Calu3 (cell line): ENCODE data around the gene TCEAL7. TPM values are rescaled to one million over a fixed set of nuclear protein-coding genes. Genes with fewer than 3 reads are reported as not detected.

Experiments
- BruUV-seq: library from RNA; stranded (reverse); fragments of 400-500 nt; replicated peaks from 2 replicates; lab custom pipeline; 2021; lab: Mats Ljungman, UMichigan
- CTCF ChIA-PET: fragments of 300-600 bp; sonication (Branson Sonifier 250); formaldehyde crosslinking; loops from one replicate; lab custom pipeline; 2022; ENCODE audit warnings: antibody characterized with exemption; lab: Charles Lee
- DNase-seq: peaks from one replicate; pipeline ENCODE4 v3.0.0; 2022
- H3K27ac Mint-ChIP-seq: one replicate; pipeline ENCODE4 v1.8.0; 2022; ENCODE audit warnings: mixed read lengths; ENCODE audit not compliant: unreplicated experiment
- H3K27me3 Mint-ChIP-seq: one replicate; pipeline ENCODE4 v1.8.0; 2022; ENCODE audit warnings: mixed read lengths; ENCODE audit not compliant: unreplicated experiment
- H3K36me3 Mint-ChIP-seq: one replicate; pipeline ENCODE4 v1.8.0; 2022; ENCODE audit warnings: mild to moderate bottlenecking, moderate library complexity, mixed read lengths; ENCODE audit not compliant: insufficient read depth, unreplicated experiment
- H3K4me1 Mint-ChIP-seq: one replicate; pipeline ENCODE4 v1.8.0; 2022; ENCODE audit warnings: mild to moderate bottlenecking, low read depth, mixed read lengths; ENCODE audit not compliant: unreplicated experiment
- H3K4me3 Mint-ChIP-seq: one replicate; pipeline ENCODE4 v1.8.0; 2022; ENCODE audit warnings: mild to moderate bottlenecking, low read depth, moderate library complexity, mixed read lengths; ENCODE audit not compliant: unreplicated experiment
- H3K9me3 Mint-ChIP-seq: one replicate; pipeline ENCODE4 v1.8.0; 2022; ENCODE audit warnings: low read depth, mixed read lengths; ENCODE audit not compliant: unreplicated experiment
- CTCF ChIP-seq: fragments of 200-600 bp; IDR thresholded peaks from one replicate; pipeline ENCODE4 v1.8.0; 2022; ENCODE audit warnings: antibody characterized with exemption; ENCODE audit not compliant: unreplicated experiment
- intact Hi-C: fragments of 100-400 bp; cut with micrococcal nuclease; formaldehyde crosslinking; loops from one replicate; pipeline ENCODE4 v1.10.0; 2022; ENCODE audit not compliant: unreplicated experiment
- total RNA-seq: library from RNA; stranded (reverse); gene quantifications from 2 replicates; pipeline ENCODE4 v1.2.3, GENCODE V29; 2022

The TCEAL7 gene
- total RNA-seq, 1 experiment from 2014 or later = not detected

DNA sequence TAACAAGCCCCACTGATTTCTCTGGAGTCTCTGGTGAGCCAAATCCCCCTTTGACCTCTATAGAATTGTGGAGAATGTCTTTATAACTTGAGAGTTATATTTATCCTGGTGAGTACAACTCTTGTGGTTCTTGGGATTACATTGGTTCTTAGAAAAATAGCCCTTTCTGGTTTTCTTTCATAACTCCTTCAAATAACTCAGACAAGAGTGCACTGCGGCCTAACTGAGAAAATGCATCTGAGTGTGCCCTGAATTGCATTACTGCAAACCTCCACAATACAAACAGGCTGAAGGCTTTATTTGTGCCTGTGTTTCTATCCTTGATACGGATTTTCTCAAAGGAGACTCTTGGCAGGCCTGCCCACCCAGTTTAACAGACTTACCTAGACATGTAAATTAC is 49.0 kb downstream of the TCEAL7 start:
- intact Hi-C loops = no loop called here

More for the DNA sequence above, 49.0 kb downstream of the TCEAL7 start:
- Mint-ChIP-seq H3K4me3 (no peak overlapping the region), H3K9me3 (no peaks in the 10 kb centered on the region), H3K27me3 (no peaks in the 10 kb centered on the region), H3K36me3 (peaks cover 20% of the 10 kb centered on the region), H3K27ac (no peak overlapping the region), H3K4me1 (peaks cover 8% of the 10 kb centered on the region)
- no peak for DNase-seq
- BruUV-seq = no TSS peak
- TF ChIP-seq CTCF = no peak
- CTCF ChIA-PET = no interaction called here

Other genes starting within 250 kb of the TCEAL7 start
- gene NXF3, start 237.1 kb upstream of the TCEAL7 start, total RNA-seq = 0.27 TPM in 1 of 2 replicates, not detected in the other
- gene BEX4, start 115.1 kb upstream of the TCEAL7 start, total RNA-seq = not detected in 2 replicates
- gene TCEAL8, start 75.1 kb upstream of the TCEAL7 start, total RNA-seq = not detected in 2 replicates
- gene TCEAL5, start 53.5 kb upstream of the TCEAL7 start, total RNA-seq = not detected in 2 replicates
- gene BEX2, start 19.2 kb upstream of the TCEAL7 start, total RNA-seq = 2.5 and 4.0 TPM in 2 replicates
- 36.7 and 36.9 TPM in 2 replicates for gene TCEAL9, start 26.3 kb downstream of the TCEAL7 start, total RNA-seq
- 114 and 117 TPM in 2 replicates for gene BEX3, start 46.3 kb downstream of the TCEAL7 start, total RNA-seq
- 0.42 and 0.68 TPM in 2 replicates for gene RAB40A, start 189.2 kb downstream of the TCEAL7 start, total RNA-seq